ENCODE results near the gene NDST4.

DNA sequence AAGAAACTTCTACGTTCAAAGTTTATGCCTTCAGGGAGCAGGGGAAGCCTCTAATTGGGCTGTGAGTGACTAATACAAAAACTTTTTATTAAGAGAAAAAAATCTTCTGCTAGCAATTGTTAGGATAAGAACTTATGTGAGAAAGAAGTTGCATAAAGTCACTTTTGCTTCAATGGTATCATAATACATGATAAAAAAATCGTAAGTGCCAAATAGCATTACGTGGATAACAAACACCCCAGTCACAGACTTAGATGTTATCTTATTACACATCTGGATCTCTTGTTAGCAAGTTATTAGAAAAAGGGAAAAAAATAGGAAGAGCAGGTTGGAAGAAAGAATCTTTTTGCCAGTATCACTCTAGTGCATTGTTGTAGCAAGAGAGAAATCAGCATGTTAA, 4.2 kb upstream of the NDST4 start:
- TF ChIP-seq, protein P1, sequence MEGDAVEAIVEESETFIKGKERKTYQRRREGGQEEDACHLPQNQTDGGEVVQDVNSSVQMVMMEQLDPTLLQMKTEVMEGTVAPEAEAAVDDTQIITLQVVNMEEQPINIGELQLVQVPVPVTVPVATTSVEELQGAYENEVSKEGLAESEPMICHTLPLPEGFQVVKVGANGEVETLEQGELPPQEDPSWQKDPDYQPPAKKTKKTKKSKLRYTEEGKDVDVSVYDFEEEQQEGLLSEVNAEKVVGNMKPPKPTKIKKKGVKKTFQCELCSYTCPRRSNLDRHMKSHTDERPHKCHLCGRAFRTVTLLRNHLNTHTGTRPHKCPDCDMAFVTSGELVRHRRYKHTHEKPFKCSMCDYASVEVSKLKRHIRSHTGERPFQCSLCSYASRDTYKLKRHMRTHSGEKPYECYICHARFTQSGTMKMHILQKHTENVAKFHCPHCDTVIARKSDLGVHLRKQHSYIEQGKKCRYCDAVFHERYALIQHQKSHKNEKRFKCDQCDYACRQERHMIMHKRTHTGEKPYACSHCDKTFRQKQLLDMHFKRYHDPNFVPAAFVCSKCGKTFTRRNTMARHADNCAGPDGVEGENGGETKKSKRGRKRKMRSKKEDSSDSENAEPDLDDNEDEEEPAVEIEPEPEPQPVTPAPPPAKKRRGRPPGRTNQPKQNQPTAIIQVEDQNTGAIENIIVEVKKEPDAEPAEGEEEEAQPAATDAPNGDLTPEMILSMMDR (IDR thresholded peaks at IDR 0.05; ENCODE audit: low read depth, low read length), result no peak
- TF ChIP-seq EZH2phosphoT487 (IDR thresholded peaks at IDR 0.05; ENCODE audit: low read depth), result no peak
